Measurements from ENCODE around the gene FGGY. TPM values are rescaled to one million over a fixed set of nuclear protein-coding genes. Genes with fewer than 3 reads are reported as not detected.

FGGY gene
- total and polyA plus RNA-seq, 2 donors (not counting 3 experiments of a cell fraction or from before 2014, with no cell fraction given): 5.6 to 6.4 TPM

DNA sequence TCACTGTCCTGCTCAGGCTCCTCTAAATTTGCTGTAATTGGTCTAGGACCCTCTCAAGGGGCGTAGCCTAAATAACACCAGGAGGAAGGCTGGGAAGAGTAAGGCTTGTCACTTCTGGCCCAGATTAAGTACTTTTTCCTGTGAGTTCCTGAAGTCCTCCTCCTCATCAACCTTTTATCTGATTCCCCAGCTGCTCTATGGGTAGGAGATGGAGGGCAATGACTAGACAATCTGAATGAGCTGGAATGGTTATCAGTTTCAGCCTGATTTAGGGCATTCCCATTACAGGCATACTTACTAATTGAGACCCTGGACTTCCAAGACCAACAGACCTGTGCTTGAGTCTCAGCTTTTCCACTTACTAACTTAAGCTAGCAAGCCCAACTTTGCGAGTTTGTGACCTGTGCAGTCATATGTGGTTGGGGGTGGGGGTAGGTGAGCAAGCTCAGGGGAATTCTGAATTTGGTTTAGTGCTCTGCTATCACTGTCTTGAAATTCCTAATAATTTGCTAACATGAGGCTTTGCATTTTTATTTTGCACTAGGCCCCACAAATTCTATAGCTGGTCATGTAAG lies 18.0 kb upstream of the FGGY start:
- no peak for DNase-seq (ENCODE audit: low read depth, low spot score)
- no peaks in the 10 kb centered on the region for H3K36me3 ChIP-seq (ENCODE audit: control insufficient read depth in 2 of 2, extremely low read depth in 1 of 2, insufficient read depth in 2 of 2, low read length in 2 of 2)
- H3K4me3 ChIP-seq (replicated peaks in 1 of 3; ENCODE audit: insufficient read depth in 1 of 3, low read depth in 1 of 3, low read length in 3 of 3): no peak overlapping the region
- no peak for FAIRE-seq
- no peak overlapping the region for H3K9ac ChIP-seq (replicated peaks; ENCODE audit: extremely low read depth, insufficient read depth, low read length)
- BruUV-seq (replicated peaks): no TSS peak
- intact Hi-C loops (cut with micrococcal nuclease): loop anchor here (5.0 kb wide), 1 partner anchor 137 kb away; no protein-coding TSS in a partner anchor
- POLR2A ChIA-PET: no interaction called here
- CTCF ChIA-PET: interaction anchor here (1.3 kb wide), 1 partner anchor 11 kb away, joined by 3 read pairs; no protein-coding TSS in a partner anchor
- H3K4me1 ChIP-seq (ENCODE audit: control insufficient read depth, extremely low read depth, insufficient read depth, low read length): peaks cover 14% of the 10 kb centered on the region
- H3K27me3 ChIP-seq (ENCODE audit: control insufficient read depth in 2 of 2, insufficient read depth in 2 of 2, low read length in 2 of 2): no peaks in the 10 kb centered on the region
- no peaks in the 10 kb centered on the region for H3K9me3 ChIP-seq (replicated peaks; ENCODE audit: control insufficient read depth, insufficient read depth, low read length)
- no peaks in the 10 kb centered on the region for H3K79me2 ChIP-seq (ENCODE audit: control insufficient read depth, insufficient read depth, low read length)
- H2AFZ ChIP-seq (ENCODE audit: low read depth, low read length): no peak overlapping the region
- TF ChIP-seq, protein P1, sequence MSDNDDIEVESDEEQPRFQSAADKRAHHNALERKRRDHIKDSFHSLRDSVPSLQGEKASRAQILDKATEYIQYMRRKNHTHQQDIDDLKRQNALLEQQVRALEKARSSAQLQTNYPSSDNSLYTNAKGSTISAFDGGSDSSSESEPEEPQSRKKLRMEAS (IDR thresholded peaks at IDR 0.05; ENCODE audit: insufficient read depth, insufficient read length): no peak
- TF ChIP-seq CTCF (IDR thresholded peaks at IDR 0.05; ENCODE audit: extremely low read depth in 1 of 2, insufficient read depth in 1 of 2, low read depth in 1 of 2, low read length in 2 of 2) (no peak), POLR2AphosphoS5 (IDR thresholded peaks at IDR 0.05; ENCODE audit: insufficient read depth, low read depth, low read length) (no peak), MYC (IDR thresholded peaks at IDR 0.05; ENCODE audit: low read depth, low read length) (no peak)
- no peaks in the 10 kb centered on the region for H4K20me1 ChIP-seq (replicated peaks; ENCODE audit: control insufficient read depth, extremely low read depth, insufficient read depth, low read length)
- dilution Hi-C loops (cut with MboI; ENCODE audit: extremely low pct_ligation_motif_present, low sequenced_read_pairs): no loop called here
- no peak overlapping the region for H3K4me2 ChIP-seq (ENCODE audit: insufficient read depth, low read length)
- H3K27ac ChIP-seq (ENCODE audit: insufficient read depth, low read depth, low read length): no peak overlapping the region
- no peaks in the 10 kb centered on the region for H3K9me1 ChIP-seq (replicated peaks; ENCODE audit: control insufficient read depth, extremely low read depth, insufficient read depth, low read length)

- no peaks in the 10 kb centered on the region for H3K79me2 ChIP-seq (ENCODE audit: control insufficient read depth, insufficient read depth, low read length)
- TF ChIP-seq GATA2 (IDR thresholded peaks at IDR 0.05; ENCODE audit: insufficient read depth, insufficient read length, low read depth, low read length) (no peak), JUN (IDR thresholded peaks at IDR 0.05; ENCODE audit: borderline replicate concordance, insufficient read depth, insufficient read length, low read depth) (no peak), POLR2A (IDR thresholded peaks at IDR 0.05; ENCODE audit: low read depth, low read length) (no peak), CTCF (IDR thresholded peaks at IDR 0.05; ENCODE audit: extremely low read depth in 1 of 2, insufficient read depth in 1 of 2, low read depth in 1 of 2, low read length in 2 of 2) (no peak), POLR2AphosphoS5 (IDR thresholded peaks at IDR 0.05; ENCODE audit: insufficient read depth, low read depth, low read length) (no peak), MYC (IDR thresholded peaks at IDR 0.05; ENCODE audit: low read depth, low read length) (no peak), FOS (IDR thresholded peaks at IDR 0.05; ENCODE audit: borderline replicate concordance, insufficient read depth, low read length) (no peak), EZH2 (IDR thresholded peaks at IDR 0.05; ENCODE audit: borderline replicate concordance, low read depth, low read length, severe bottlenecking) (no peak)
- TF ChIP-seq, protein P1 (IDR thresholded peaks at IDR 0.05; ENCODE audit: insufficient read depth, insufficient read length): no peak
- H3K27ac ChIP-seq (ENCODE audit: insufficient read depth, low read depth, low read length): no peak overlapping the region
- POLR2A ChIA-PET: no interaction called here
- H3K36me3 ChIP-seq (ENCODE audit: control insufficient read depth in 2 of 2, extremely low read depth in 1 of 2, insufficient read depth in 2 of 2, low read length in 2 of 2): no peaks in the 10 kb centered on the region
- DNase-seq (ENCODE audit: low read depth, low spot score) (no peak), FAIRE-seq (no peak)
- BruUV-seq (replicated peaks): no TSS peak
- H2AFZ ChIP-seq (ENCODE audit: low read depth, low read length): no peak overlapping the region
- H3K4me1 ChIP-seq (ENCODE audit: control insufficient read depth, extremely low read depth, insufficient read depth, low read length): peaks cover 14% of the 10 kb centered on the region
- intact Hi-C loops (cut with micrococcal nuclease) (loop anchor here (5.0 kb wide), 1 partner anchor 137 kb away; no protein-coding TSS in a partner anchor), dilution Hi-C loops (cut with MboI; ENCODE audit: extremely low pct_ligation_motif_present, low sequenced_read_pairs) (no loop called here)
- no peaks in the 10 kb centered on the region for H3K9me3 ChIP-seq (replicated peaks; ENCODE audit: control insufficient read depth, insufficient read depth, low read length)
- CTCF ChIA-PET: interaction anchor here (0.7 to 1.3 kb wide), 3 partner anchors 10 to 255 kb away, joined by 3 to 5 read pairs (median 4); no protein-coding TSS in a partner anchor
- H3K9ac ChIP-seq (replicated peaks; ENCODE audit: extremely low read depth, insufficient read depth, low read length): no peak overlapping the region
- no peak overlapping the region for H3K4me3 ChIP-seq (replicated peaks in 1 of 3; ENCODE audit: insufficient read depth in 1 of 3, low read depth in 1 of 3, low read length in 3 of 3)
- H3K4me2 ChIP-seq (ENCODE audit: insufficient read depth, low read length): no peak overlapping the region
- H4K20me1 ChIP-seq (replicated peaks; ENCODE audit: control insufficient read depth, extremely low read depth, insufficient read depth, low read length): no peaks in the 10 kb centered on the region
- no peaks in the 10 kb centered on the region for H3K9me1 ChIP-seq (replicated peaks; ENCODE audit: control insufficient read depth, extremely low read depth, insufficient read depth, low read length)
- H3K27me3 ChIP-seq (ENCODE audit: control insufficient read depth in 2 of 2, insufficient read depth in 2 of 2, low read length in 2 of 2): no peaks in the 10 kb centered on the region
Measured at GRCh38 chr1:59279645-59280044, 17.2 kb upstream of the FGGY start.

Measured in endothelial cell of umbilical vein (primary cell).